GM19238 (cell line): ENCODE results near the gene RBMX2.

Experiments used
- DNase-seq: peaks from one replicate; pipeline ENCODE4 v3.0.0; 2011; ENCODE audit warnings: low spot score; ENCODE audit not compliant: insufficient read length

Gene RBMX2

DNA sequence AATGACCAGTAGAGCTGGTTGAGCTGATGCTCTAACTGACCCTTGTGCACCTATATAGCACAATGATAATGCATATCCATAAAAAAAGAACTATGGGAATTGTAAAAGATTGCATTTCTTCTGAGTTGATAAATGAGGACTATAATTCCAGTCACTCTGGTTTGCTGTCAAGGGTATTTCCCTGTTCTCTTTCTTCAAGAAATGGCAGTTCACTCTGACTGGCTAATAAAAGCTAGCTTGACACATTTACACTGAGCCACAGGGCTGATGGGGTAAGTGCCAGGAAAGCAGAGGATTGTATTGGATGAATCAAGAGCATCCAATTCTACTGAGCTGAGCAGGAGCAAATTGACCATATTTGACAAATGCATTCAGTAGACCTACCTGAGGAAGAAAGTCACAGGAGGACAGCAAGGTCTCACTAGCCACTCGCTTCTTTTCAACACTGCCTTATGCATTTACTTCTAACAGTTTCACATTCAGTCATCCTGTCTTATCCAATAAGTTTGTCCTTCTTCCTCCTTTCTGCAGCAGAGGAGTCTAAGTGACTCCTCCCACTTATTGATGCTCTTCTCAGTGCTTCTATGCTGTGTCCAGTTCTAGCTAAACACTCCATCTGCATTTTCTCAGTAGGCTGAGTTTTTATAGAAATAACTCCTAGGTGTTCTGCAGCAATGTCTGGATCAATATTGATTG is 43.0 kb downstream of the RBMX2 start:
- no peak for DNase-seq

DNA sequence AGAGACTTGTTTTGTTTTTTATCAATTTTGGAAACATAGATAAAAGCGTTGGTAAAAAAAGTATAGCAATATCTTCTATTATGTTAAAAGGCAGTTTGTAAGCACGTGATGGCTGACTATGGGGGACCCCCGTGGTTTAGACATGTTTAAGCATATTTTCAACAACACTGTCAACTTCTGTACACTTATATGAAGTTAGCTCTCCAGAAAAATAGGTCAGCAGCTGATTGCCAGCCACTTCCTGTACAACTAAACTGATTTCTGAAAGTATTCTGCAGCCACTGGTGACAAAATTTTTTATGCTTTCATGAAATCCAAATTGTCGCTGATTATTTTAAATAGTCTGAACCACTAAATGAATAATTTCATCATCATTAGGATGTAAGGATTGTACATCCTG is 45.2 kb downstream of the RBMX2 start:
- DNase-seq, result no peak
